Left colon (tissue), 2 donors: ENCODE data around the gene PDXDC1. TPM values are rescaled to one million over a fixed set of nuclear protein-coding genes. Genes with fewer than 3 reads are reported as not detected.
A peak's percentile ranks its signal among the peaks of the same experiment; 100 is the strongest.
"Not testable (repeated sequence)": the region's sequence is repeated elsewhere in the genome, so short reads cannot be mapped to it uniquely, and the experiment has no call there.

Experiments
- ATAC-seq: fragments of 200-7000 bp; cut with Tn5 transposase; one replicate; pipeline ENCODE4 v1.9.1; 2020; ENCODE audit warnings: mild to moderate bottlenecking, moderate library complexity
- DNase-seq, 2 donors: peaks; one replicate each; pipeline ENCODE4 v3.0.0-alpha.2; 2020
- intact Hi-C, 2 donors: fragments of 100-400 bp; cut with DNase I in 1 of 2; cut with micrococcal nuclease in 1 of 2; formaldehyde crosslinking; loops; one replicate each; pipeline versions ENCODE4 v1.11.2 to v1.14.0; 2022; cut with DNase I, micrococcal nuclease
- total RNA-seq, 2 donors: library from RNA; stranded (reverse); fragmentation: NEBNext Ultra II Directional; extraction: Animal tissue kit (Norgen Biotek cat#: 25700); gene quantifications; one replicate each; pipeline ENCODE4 v1.2.1, GENCODE V29; 2021
- donor health status: DM: no; HTN: no; CAD: no.
- donor health status: DM: yes; HTN: yes; CAD: no.

PDXDC1 gene
- total RNA-seq, 2 donors from 2014 or later, result 203 to 244 TPM

- ATAC-seq, result peak; percentile 89
- intact Hi-C loops, DNase-seq: not testable (repeated sequence)
These were observed 25.0 kb downstream of the PDXDC1 start for GRCh38 chr16:14999845-15000244.

GRCh38 chr16:15002448-15002847 lies 27.6 kb downstream of the PDXDC1 start:
- DNase-seq, intact Hi-C loops: not testable (repeated sequence)
- peak; percentile 60 for ATAC-seq

- DNase-seq, result not testable (repeated sequence)
- ATAC-seq, result peak; percentile 55
These were observed 30.7 kb downstream of the PDXDC1 start for GRCh38 chr16:15005357-15006132.

GRCh38 chr16:15008647-15009046 lies 33.8 kb downstream of the PDXDC1 start:
- intact Hi-C loops, DNase-seq, ATAC-seq: not testable (repeated sequence)

More at GRCh38 chr16:15005357-15006132, 30.7 kb downstream of the PDXDC1 start:
- intact Hi-C loops, result not testable (repeated sequence)

- ATAC-seq, intact Hi-C loops, DNase-seq: not testable (repeated sequence)
These were observed 38.1 kb downstream of the PDXDC1 start for GRCh38 chr16:15012941-15013340.

GRCh38 chr16:15015671-15016070 lies 40.8 kb downstream of the PDXDC1 start:
- DNase-seq, intact Hi-C loops, ATAC-seq: not testable (repeated sequence)

- intact Hi-C loops, DNase-seq, ATAC-seq: not testable (repeated sequence)
These were observed 41.5 kb downstream of the PDXDC1 start for GRCh38 chr16:15016354-15016753.

GRCh38 chr16:15016951-15017580 lies 42.2 kb downstream of the PDXDC1 start:
- ATAC-seq, result peak; percentile 65
- intact Hi-C loops, result not testable (repeated sequence)
- peak in 1 of 2 donors; percentile 39 for DNase-seq

GRCh38 chr16:15021429-15021828 lies 46.6 kb downstream of the PDXDC1 start:
- ATAC-seq, DNase-seq, intact Hi-C loops: not testable (repeated sequence)

GRCh38 chr16:15022194-15022593 lies 47.4 kb downstream of the PDXDC1 start:
- DNase-seq, intact Hi-C loops: not testable (repeated sequence)
- ATAC-seq, result peak; percentile 87

GRCh38 chr16:15023381-15024077 lies 48.7 kb downstream of the PDXDC1 start:
- ATAC-seq, DNase-seq, intact Hi-C loops: not testable (repeated sequence)

GRCh38 chr16:15024858-15025199 lies 50.0 kb downstream of the PDXDC1 start:
- DNase-seq, intact Hi-C loops, ATAC-seq: not testable (repeated sequence)

- intact Hi-C loops, DNase-seq: not testable (repeated sequence)
- peak; percentile 52 for ATAC-seq
These were observed 50.6 kb downstream of the PDXDC1 start for GRCh38 chr16:15025234-15025951.

- ATAC-seq, result not testable (repeated sequence)
These were observed 52.2 kb downstream of the PDXDC1 start for GRCh38 chr16:15027051-15027450.

GRCh38 chr16:15027503-15028344 lies 52.9 kb downstream of the PDXDC1 start:
- DNase-seq, intact Hi-C loops, ATAC-seq: not testable (repeated sequence)

More at GRCh38 chr16:15027051-15027450, 52.2 kb downstream of the PDXDC1 start:
- intact Hi-C loops, DNase-seq: not testable (repeated sequence)

GRCh38 chr16:15028345-15028715 lies 53.5 kb downstream of the PDXDC1 start:
- intact Hi-C loops, ATAC-seq: not testable (repeated sequence)

GRCh38 chr16:15028801-15029698 lies 54.2 kb downstream of the PDXDC1 start:
- ATAC-seq, result peak; percentile 17
- DNase-seq, intact Hi-C loops: not testable (repeated sequence)

More at GRCh38 chr16:15028345-15028715, 53.5 kb downstream of the PDXDC1 start:
- DNase-seq, result not testable (repeated sequence)
